A375 (cell line): ENCODE measurements around the gene SKIL. TPM values are rescaled to one million over a fixed set of nuclear protein-coding genes. Genes with fewer than 3 reads are reported as not detected.

Experiments used
- total RNA-seq: library from RNA; depleted of rRNA; stranded (reverse); fragments of >200 nt; shearing (Covaris generic); gene quantifications from 2 replicates; pipeline ENCODE4 v1.2.3, GENCODE V29; 2014; rRNA removed

SKIL gene
- 36.9 and 44.5 TPM in 2 replicates for total RNA-seq

GRCh38 chr3:170357176-170358041 lies at the start of gene SKIL:
Gene SKIL (plus strand): TSS chr3:170357715. CDS start chr3:170360332, 2,617 bp downstream.

GRCh38 chr3:170418422-170419398 lies 61.2 kb downstream of the SKIL start, which contains the start of gene CLDN11:
Gene CLDN11 (plus strand): TSS chr3:170418868. CDS start chr3:170419067, 199 bp downstream.

Other genes starting within 250 kb of the SKIL start
- gene PHC3, start 176.0 kb upstream of the SKIL start, total RNA-seq, result 7.8 and 10.3 TPM in 2 replicates
- 21.0 and 23.7 TPM in 2 replicates for gene PRKCI, start 135.3 kb upstream of the SKIL start, total RNA-seq
- gene CLDN11, start 61.2 kb downstream of the SKIL start, total RNA-seq, result 0.19 TPM in 1 of 2 replicates, not detected in the other
- not detected in 2 replicates for gene SLC7A14, start 228.4 kb downstream of the SKIL start, total RNA-seq